GM10266 (cell line): ENCODE results near the gene INPP5J.

Experiments used
- DNase-seq: peaks from one replicate; pipeline ENCODE4 v3.0.0; 2012; ENCODE audit errors: extremely low spot score
- TF ChIP-seq, protein P1 (sequence below): IDR thresholded peaks from 2 replicates; pipeline ENCODE4 v1.5.1; 2012; ENCODE audit warnings: mild to moderate bottlenecking, low read depth; ENCODE audit not compliant: control insufficient read depth, insufficient read depth; ENCODE audit errors: missing control alignments

The INPP5J gene

GRCh38 chr22:31119026-31119717 lies 3.6 kb upstream of the INPP5J start:
- no peak for DNase-seq
- TF ChIP-seq, protein P1, sequence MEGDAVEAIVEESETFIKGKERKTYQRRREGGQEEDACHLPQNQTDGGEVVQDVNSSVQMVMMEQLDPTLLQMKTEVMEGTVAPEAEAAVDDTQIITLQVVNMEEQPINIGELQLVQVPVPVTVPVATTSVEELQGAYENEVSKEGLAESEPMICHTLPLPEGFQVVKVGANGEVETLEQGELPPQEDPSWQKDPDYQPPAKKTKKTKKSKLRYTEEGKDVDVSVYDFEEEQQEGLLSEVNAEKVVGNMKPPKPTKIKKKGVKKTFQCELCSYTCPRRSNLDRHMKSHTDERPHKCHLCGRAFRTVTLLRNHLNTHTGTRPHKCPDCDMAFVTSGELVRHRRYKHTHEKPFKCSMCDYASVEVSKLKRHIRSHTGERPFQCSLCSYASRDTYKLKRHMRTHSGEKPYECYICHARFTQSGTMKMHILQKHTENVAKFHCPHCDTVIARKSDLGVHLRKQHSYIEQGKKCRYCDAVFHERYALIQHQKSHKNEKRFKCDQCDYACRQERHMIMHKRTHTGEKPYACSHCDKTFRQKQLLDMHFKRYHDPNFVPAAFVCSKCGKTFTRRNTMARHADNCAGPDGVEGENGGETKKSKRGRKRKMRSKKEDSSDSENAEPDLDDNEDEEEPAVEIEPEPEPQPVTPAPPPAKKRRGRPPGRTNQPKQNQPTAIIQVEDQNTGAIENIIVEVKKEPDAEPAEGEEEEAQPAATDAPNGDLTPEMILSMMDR: no peak

DNA sequence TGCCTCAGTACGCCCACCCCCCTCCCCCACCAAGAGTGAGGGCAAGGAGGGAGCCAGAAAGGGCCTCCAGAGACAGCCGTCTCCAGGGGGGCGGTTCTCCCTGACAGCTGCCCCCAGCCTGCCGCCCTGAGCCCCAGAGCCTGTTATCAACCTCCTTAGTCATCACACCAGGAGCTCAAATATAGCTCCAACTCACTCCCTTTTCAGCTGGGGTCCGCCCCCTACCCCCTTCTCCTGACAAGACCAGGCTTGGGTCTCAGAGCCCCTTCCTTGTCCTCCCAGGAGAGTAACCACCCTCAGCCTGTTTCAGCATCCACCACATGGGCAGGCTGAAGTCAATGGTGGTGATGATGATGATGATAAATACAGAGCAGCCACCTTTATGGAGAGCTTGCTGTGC lies 2.5 kb upstream of the INPP5J start:
- DNase-seq: no peak
- TF ChIP-seq, protein P1: no peak

DNA sequence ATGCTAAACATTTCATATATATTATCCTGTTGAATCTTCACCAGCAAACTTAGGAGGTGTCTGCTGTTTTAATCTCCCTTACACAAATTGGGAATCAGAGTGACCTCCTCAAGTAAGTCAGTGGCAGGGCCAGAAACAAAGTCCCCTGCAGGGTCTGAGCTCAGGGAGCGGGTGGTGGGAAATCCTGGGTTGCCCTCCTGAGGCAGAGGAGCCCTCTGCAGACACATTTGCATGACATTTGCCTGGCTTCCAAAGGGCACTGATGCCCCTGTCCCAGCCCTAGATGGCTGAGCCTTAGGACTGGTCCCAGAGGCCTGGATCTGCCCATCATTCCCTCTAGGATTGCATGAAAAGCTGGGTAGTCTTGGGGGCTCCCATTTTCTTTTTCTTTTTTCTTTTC lies 2.1 kb upstream of the INPP5J start:
- TF ChIP-seq, protein P1: no peak
- DNase-seq: no peak

GRCh38 chr22:31121403-31121802 lies 1.4 kb upstream of the INPP5J start:
- TF ChIP-seq, protein P1: no peak
- DNase-seq: no peak

DNA sequence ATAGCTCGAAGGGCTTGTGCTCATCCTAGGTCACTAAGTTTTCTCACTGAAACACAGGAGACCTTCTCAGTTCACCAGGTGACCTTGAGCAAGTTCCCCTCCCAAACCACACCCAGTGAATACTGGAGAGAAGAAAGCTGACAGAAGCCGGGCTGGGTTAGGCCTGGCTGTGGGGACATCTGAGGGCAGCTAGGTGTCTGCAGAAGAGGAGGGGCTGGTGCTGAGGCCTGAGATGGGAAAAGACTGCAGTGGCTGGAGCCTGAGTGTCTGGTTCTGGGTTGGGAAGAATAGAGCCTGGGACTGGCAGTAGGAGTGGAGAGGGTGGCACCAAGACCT lies 602 bp upstream of the INPP5J start:
- DNase-seq: no peak
- TF ChIP-seq, protein P1: no peak

DNA sequence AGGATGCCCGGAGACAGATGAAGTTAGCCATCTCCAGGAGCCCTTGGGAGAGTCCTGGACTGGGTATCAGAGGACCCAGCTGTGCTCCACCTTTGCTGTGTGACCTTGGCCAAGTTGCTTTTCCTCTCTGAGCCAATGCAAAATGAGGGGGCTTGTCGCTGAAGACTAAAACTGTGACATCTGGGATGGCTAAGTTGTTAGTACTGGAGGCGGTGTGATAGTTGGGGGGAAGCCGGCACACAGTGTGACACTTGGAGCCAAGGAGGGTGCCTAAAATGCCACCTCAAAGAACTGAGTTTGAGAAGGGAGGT lies 481 bp downstream of the INPP5J start:
- TF ChIP-seq, protein P1: no peak
- no peak for DNase-seq

DNA sequence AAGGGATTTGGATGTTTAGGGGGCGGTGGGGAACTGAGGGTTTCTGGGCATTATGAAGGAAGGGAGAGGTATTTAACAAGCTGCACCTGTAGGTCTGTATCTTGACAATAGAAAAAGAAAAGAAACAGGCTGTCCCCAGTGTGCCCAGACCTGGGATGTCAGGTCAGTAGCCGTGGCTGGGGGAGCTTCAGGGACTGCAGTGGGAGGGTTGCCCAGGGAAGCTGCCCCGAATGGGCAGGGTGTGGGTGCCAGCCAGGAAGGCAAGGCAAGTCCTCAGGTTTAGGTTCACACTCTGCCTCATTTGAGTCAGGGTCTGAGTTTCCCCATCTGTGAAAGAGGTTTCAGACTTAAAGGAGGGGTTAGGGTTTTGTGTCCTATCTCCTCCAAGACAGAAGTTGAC lies 1.5 kb downstream of the INPP5J start:
- no peak for DNase-seq
- TF ChIP-seq, protein P1: no peak
